Subcutaneous adipose tissue (tissue), 4 donors: ENCODE measurements around the gene RTN4RL2. TPM values are rescaled to one million over a fixed set of nuclear protein-coding genes. Genes with fewer than 3 reads are reported as not detected.

ENCODE experiments used
- CTCF ChIP-seq: fragments of 450-650 bp; IDR thresholded peaks from one replicate; pipeline ENCODE4 v1.5.1; 2016; ENCODE audit warnings: low read depth, mild to moderate bottlenecking, control low read depth, antibody characterized with exemption, moderate library complexity
- total RNA-seq, 4 donors: library from RNA; depleted of rRNA; stranded (reverse); fragments of >200 nt; gene quantifications; one replicate each; pipeline ENCODE4 v1.1.0, GENCODE V29; 2016

RTN4RL2 gene
- total RNA-seq = under 1 TPM in 3 of 4 donors, not detected in 1; 0.38 to 0.82 (median 0.68) TPM

GRCh38 chr11:57460022-57460757 lies at the start of gene RTN4RL2:
RTN4RL2 (plus strand) TSS chr11:57460528; CDS start chr11:57460866, 338 bp downstream.
- TF ChIP-seq CTCF = no peak

- no peak for TF ChIP-seq CTCF
Observed at GRCh38 chr11:57413681-57414080, 46.6 kb upstream of the RTN4RL2 start.

- TF ChIP-seq CTCF = no peak
Observed at GRCh38 chr11:57414612-57415212, 45.6 kb upstream of the RTN4RL2 start.

GRCh38 chr11:57416436-57416835 lies 43.9 kb upstream of the RTN4RL2 start:
- TF ChIP-seq CTCF = no peak

- TF ChIP-seq CTCF = no peak
Observed at GRCh38 chr11:57417056-57417455, 43.3 kb upstream of the RTN4RL2 start.

GRCh38 chr11:57418131-57418530 lies 42.2 kb upstream of the RTN4RL2 start:
- TF ChIP-seq CTCF = no peak

- no peak for TF ChIP-seq CTCF
Observed at GRCh38 chr11:57419146-57419545, 41.2 kb upstream of the RTN4RL2 start.
